Measurements from ENCODE around the gene CIROP. TPM values are rescaled to one million over a fixed set of nuclear protein-coding genes. Genes with fewer than 3 reads are reported as not detected.

CIROP gene
- total RNA-seq, 2 experiments from 2014 or later: not detected

- ATAC-seq (no peak), DNase-seq (no peak)
- Mint-ChIP-seq H3K4me1 (ENCODE audit: low read depth) (peaks cover 7% of the 10 kb centered on the region), H3K9me3 (ENCODE audit: insufficient read depth) (no peaks in the 10 kb centered on the region), H3K4me3 (no peak overlapping the region), H3K27ac (peak overlapping the region; percentile 17), H3K27me3 (ENCODE audit: low read depth) (no peaks in the 10 kb centered on the region), H3K36me3 (ENCODE audit: low read depth) (no peaks in the 10 kb centered on the region)
- ChIA-PET CTCF (interaction anchor here (1.7 to 4.9 kb wide), 2 partner anchors 9 to 60 kb away, joined by 6 to 41 read pairs; no protein-coding TSS in a partner anchor), POLR2A (no interaction called here)
Measured at GRCh38 chr14:23128969-23129758, 24.4 kb upstream of the CIROP start.

- ChIA-PET CTCF (interaction anchor here (4.9 kb wide), 1 partner anchor 7 kb away, joined by 41 read pairs; no protein-coding TSS in a partner anchor), POLR2A (no interaction called here)
- ATAC-seq (no peak), DNase-seq (no peak)
- H3K4me3 Mint-ChIP-seq: no peak overlapping the region
- peaks cover 7% of the 10 kb centered on the region for H3K4me1 Mint-ChIP-seq (ENCODE audit: low read depth)
- H3K27ac Mint-ChIP-seq: peak overlapping the region; percentile 16
- H3K36me3 Mint-ChIP-seq (ENCODE audit: low read depth): no peaks in the 10 kb centered on the region
- no peaks in the 10 kb centered on the region for H3K9me3 Mint-ChIP-seq (ENCODE audit: insufficient read depth)
- no peaks in the 10 kb centered on the region for H3K27me3 Mint-ChIP-seq (ENCODE audit: low read depth)
Measured at GRCh38 chr14:23127861-23128260, 23.1 kb upstream of the CIROP start.

GRCh38 chr14:23126548-23127278 lies 21.9 kb upstream of the CIROP start:
- CTCF ChIA-PET: no interaction called here
- POLR2A ChIA-PET: interaction anchor here (0.7 kb wide), 1 partner anchor 55 kb away, joined by 3 read pairs; no protein-coding TSS in a partner anchor
- H3K27ac Mint-ChIP-seq: no peak overlapping the region
- no peak overlapping the region for H3K4me3 Mint-ChIP-seq
- H3K27me3 Mint-ChIP-seq (ENCODE audit: low read depth): no peaks in the 10 kb centered on the region
- H3K36me3 Mint-ChIP-seq (ENCODE audit: low read depth): no peaks in the 10 kb centered on the region
- H3K9me3 Mint-ChIP-seq (ENCODE audit: insufficient read depth): no peaks in the 10 kb centered on the region
- H3K4me1 Mint-ChIP-seq (ENCODE audit: low read depth): peaks cover 13% of the 10 kb centered on the region
- DNase-seq (no peak), ATAC-seq (no peak)

GRCh38 chr14:23125933-23126524 lies 21.2 kb upstream of the CIROP start:
- H3K27ac Mint-ChIP-seq: peak overlapping the region; percentile 12
- H3K4me3 Mint-ChIP-seq: no peak overlapping the region
- no peaks in the 10 kb centered on the region for H3K27me3 Mint-ChIP-seq (ENCODE audit: low read depth)
- H3K9me3 Mint-ChIP-seq (ENCODE audit: insufficient read depth): no peaks in the 10 kb centered on the region
- H3K4me1 Mint-ChIP-seq (ENCODE audit: low read depth): peaks cover 20% of the 10 kb centered on the region
- ChIA-PET POLR2A (no interaction called here), CTCF (no interaction called here)
- H3K36me3 Mint-ChIP-seq (ENCODE audit: low read depth): no peaks in the 10 kb centered on the region
- no peak for ATAC-seq
- DNase-seq: no peak

GRCh38 chr14:23125011-23125410 lies 20.2 kb upstream of the CIROP start:
- POLR2A ChIA-PET: no interaction called here
- no peaks in the 10 kb centered on the region for H3K9me3 Mint-ChIP-seq (ENCODE audit: insufficient read depth)
- no peak overlapping the region for H3K4me3 Mint-ChIP-seq
- ATAC-seq: no peak
- no peak for DNase-seq
- CTCF ChIA-PET: interaction anchor here (3.1 kb wide), 1 partner anchor 62 kb away, joined by 28 read pairs; no protein-coding TSS in a partner anchor
- no peaks in the 10 kb centered on the region for H3K36me3 Mint-ChIP-seq (ENCODE audit: low read depth)
- no peaks in the 10 kb centered on the region for H3K27me3 Mint-ChIP-seq (ENCODE audit: low read depth)
- no peak overlapping the region for H3K27ac Mint-ChIP-seq
- peaks cover 30% of the 10 kb centered on the region for H3K4me1 Mint-ChIP-seq (ENCODE audit: low read depth)

GRCh38 chr14:23124337-23124954 lies 19.7 kb upstream of the CIROP start:
- Mint-ChIP-seq H3K27ac (no peak overlapping the region), H3K27me3 (ENCODE audit: low read depth) (no peaks in the 10 kb centered on the region), H3K9me3 (ENCODE audit: insufficient read depth) (no peaks in the 10 kb centered on the region), H3K36me3 (ENCODE audit: low read depth) (no peaks in the 10 kb centered on the region), H3K4me3 (no peak overlapping the region), H3K4me1 (ENCODE audit: low read depth) (peaks cover 35% of the 10 kb centered on the region)
- POLR2A ChIA-PET: no interaction called here
- DNase-seq (no peak), ATAC-seq (no peak)
- CTCF ChIA-PET: interaction anchor here (1.0 to 3.1 kb wide), 2 partner anchors 62 to 198 kb away, joined by 3 to 28 read pairs; no protein-coding TSS in a partner anchor

- ChIA-PET CTCF (interaction anchor here (1.0 to 3.1 kb wide), 4 partner anchors 29 to 63 kb away, joined by 3 to 28 read pairs (median 3); partner anchors contain the start of genes ACIN1 and C14orf119), POLR2A (no interaction called here)
- H3K4me1 Mint-ChIP-seq (ENCODE audit: low read depth): peaks cover 44% of the 10 kb centered on the region
- no peaks in the 10 kb centered on the region for H3K9me3 Mint-ChIP-seq (ENCODE audit: insufficient read depth)
- H3K36me3 Mint-ChIP-seq (ENCODE audit: low read depth): no peaks in the 10 kb centered on the region
- H3K4me3 Mint-ChIP-seq: no peak overlapping the region
- H3K27ac Mint-ChIP-seq: no peak overlapping the region
- ATAC-seq: no peak
- DNase-seq: no peak
- no peaks in the 10 kb centered on the region for H3K27me3 Mint-ChIP-seq (ENCODE audit: low read depth)
Measured at GRCh38 chr14:23123419-23123818, 18.6 kb upstream of the CIROP start.

GRCh38 chr14:23122086-23122485 lies 17.3 kb upstream of the CIROP start:
- H3K27ac Mint-ChIP-seq: peak overlapping the region; percentile 19
- peaks cover 41% of the 10 kb centered on the region for H3K4me1 Mint-ChIP-seq (ENCODE audit: low read depth)
- no peaks in the 10 kb centered on the region for H3K36me3 Mint-ChIP-seq (ENCODE audit: low read depth)
- no peak for DNase-seq
- ChIA-PET CTCF (interaction anchor here (0.8 to 4.3 kb wide), 16 partner anchors 19 to 317 kb away, joined by 3 to 378 read pairs (median 12); partner anchors contain the start of genes PABPN1, PPP1R3E and SLC7A8), POLR2A (interaction anchor here (3.4 kb wide), 1 partner anchor 27 kb away, joined by 20 read pairs; the partner anchor contains the start of genes ACIN1 and C14orf119)
- ATAC-seq: no peak
- H3K9me3 Mint-ChIP-seq (ENCODE audit: insufficient read depth): no peaks in the 10 kb centered on the region
- no peak overlapping the region for H3K4me3 Mint-ChIP-seq
- H3K27me3 Mint-ChIP-seq (ENCODE audit: low read depth): no peaks in the 10 kb centered on the region

- ChIA-PET POLR2A (interaction anchor here (1.0 to 3.4 kb wide), 3 partner anchors 27 to 355 kb away, joined by 3 to 20 read pairs (median 5); partner anchors contain the start of genes ACIN1, C14orf119 and OXA1L), CTCF (interaction anchor here (0.6 to 4.3 kb wide), 39 partner anchors 9 to 1934 kb away, joined by 3 to 378 read pairs (median 8); partner anchors contain the start of genes ACIN1, C14orf119, HOMEZ and PABPN1)
- ATAC-seq (no peak), DNase-seq (peak; percentile 36)
- Mint-ChIP-seq H3K36me3 (ENCODE audit: low read depth) (no peaks in the 10 kb centered on the region), H3K27ac (peak overlapping the region; percentile 88), H3K9me3 (ENCODE audit: insufficient read depth) (no peaks in the 10 kb centered on the region), H3K4me3 (peak overlapping the region; percentile 48), H3K4me1 (ENCODE audit: low read depth) (peaks cover 41% of the 10 kb centered on the region), H3K27me3 (ENCODE audit: low read depth) (no peaks in the 10 kb centered on the region)
Measured at GRCh38 chr14:23121361-23121771, 16.6 kb upstream of the CIROP start.

GRCh38 chr14:23120541-23121251 lies 15.9 kb upstream of the CIROP start:
- Mint-ChIP-seq H3K27me3 (ENCODE audit: low read depth) (no peaks in the 10 kb centered on the region), H3K4me1 (ENCODE audit: low read depth) (peaks cover 41% of the 10 kb centered on the region), H3K27ac (peak overlapping the region; percentile 88), H3K4me3 (peak overlapping the region; percentile 48), H3K9me3 (ENCODE audit: insufficient read depth) (no peaks in the 10 kb centered on the region), H3K36me3 (ENCODE audit: low read depth) (no peaks in the 10 kb centered on the region)
- ATAC-seq: peak; percentile 82
- peak; percentile 90 for DNase-seq
- CTCF ChIA-PET: interaction anchor here (0.6 to 4.3 kb wide), 55 partner anchors 10 to 523 kb away, joined by 3 to 378 read pairs (median 7); partner anchors contain the start of genes ABHD4, ACIN1, C14orf119 and HOMEZ
- POLR2A ChIA-PET: interaction anchor here (0.6 to 3.4 kb wide), 6 partner anchors 26 to 354 kb away, joined by 3 to 20 read pairs (median 5); partner anchors contain the start of genes ACIN1, C14orf119 and OXA1L
